Measurements from ENCODE around the gene DOCK4. TPM values are rescaled to one million over a fixed set of nuclear protein-coding genes. Genes with fewer than 3 reads are reported as not detected.

DOCK4 gene
- total and polyA plus RNA-seq, 2 of the 8 experiments (the other 6 are each of a cell fraction or from before 2014, with no cell fraction given): 5.1 to 23.6 TPM

DNA sequence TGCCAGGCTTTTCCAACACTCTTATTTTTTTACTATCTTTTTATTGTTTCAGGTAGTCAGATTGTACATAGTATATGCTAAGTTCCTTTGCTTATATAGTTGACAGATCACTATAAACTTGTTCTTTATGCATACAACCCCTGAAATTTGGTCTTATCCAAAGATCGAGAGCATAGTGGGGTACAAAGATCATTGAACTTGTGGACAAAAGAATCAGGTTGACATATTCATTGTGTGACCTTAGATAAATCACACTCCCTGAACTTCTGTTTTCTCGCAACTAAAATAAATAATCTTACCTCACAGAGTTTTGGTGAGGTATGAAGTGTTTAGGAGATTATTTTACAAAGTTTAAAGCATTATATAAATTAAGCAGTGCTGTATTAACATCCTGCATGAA lies 22.4 kb upstream of the DOCK4 start:
- Histone ChIP-seq H3K4me1 (replicated peaks in 1 of 4; ENCODE audit: control insufficient read depth in 3 of 4, insufficient read depth in 4 of 4, low read length in 3 of 4) (no peaks in the 10 kb centered on the region; a peak in 2 of 7 replicates), H4K91ac (replicated peaks; ENCODE audit: insufficient read length, low read length) (no peak overlapping the region), H2BK5ac (ENCODE audit: low read depth, low read length) (no peak overlapping the region), H3K79me1 (ENCODE audit: low read depth, low read length) (no peaks in the 10 kb centered on the region; the same call in none of the 2 replicates), H2BK120ac (replicated peaks; ENCODE audit: low read depth, low read length) (no peak overlapping the region), H3K4ac (replicated peaks; ENCODE audit: insufficient read length, low read depth, low read length) (no peak overlapping the region), H3K4me2 (ENCODE audit: insufficient read depth in 1 of 2, low read depth in 2 of 2, low read length in 2 of 2) (no peak overlapping the region), H2AK5ac (ENCODE audit: low read depth, low read length) (no peak overlapping the region), H3K79me2 (ENCODE audit: control insufficient read depth in 1 of 2, insufficient read depth in 2 of 2, low read length in 2 of 2) (peaks cover 0 to 63% of the 10 kb centered on the region in 2 experiments; a peak in 2 of 4 replicates), H2BK20ac (ENCODE audit: low read length) (no peak overlapping the region), H3K9ac (replicated peaks in 1 of 4; ENCODE audit: extremely low read depth in 1 of 4, low read depth in 3 of 4, low read length in 3 of 4) (no peak overlapping the region), H2BK12ac (ENCODE audit: low read depth, low read length) (no peak overlapping the region), H2BK15ac (ENCODE audit: low read length) (no peak overlapping the region), H3K36me3 (ENCODE audit: control insufficient read depth in 2 of 4, insufficient read depth in 4 of 4, low read length in 3 of 4) (no peaks in the 10 kb centered on the region), H4K20me1 (replicated peaks in 1 of 2; ENCODE audit: control insufficient read depth in 1 of 2, insufficient read depth in 2 of 2, low read length in 2 of 2) (peaks cover 0 to 5% of the 10 kb centered on the region in 2 experiments), H3K27me3 (replicated peaks in 1 of 4; ENCODE audit: control insufficient read depth in 3 of 4, extremely low read depth in 1 of 4, insufficient read depth in 3 of 4, low read length in 3 of 4) (no peaks in the 10 kb centered on the region), H4K8ac (ENCODE audit: extremely low read depth, insufficient read depth, low read length) (no peak overlapping the region), H3K9me3 (ENCODE audit: insufficient read depth in 2 of 2, low read depth in 1 of 2, low read length in 1 of 2) (no peaks in the 10 kb centered on the region), H3K56ac (replicated peaks; ENCODE audit: insufficient read length, low read depth, low read length) (no peak overlapping the region), H3K18ac (ENCODE audit: extremely low read depth, low read length) (no peak overlapping the region), H3K14ac (ENCODE audit: insufficient read length) (no peak overlapping the region), H3K23me2 (ENCODE audit: low read depth, low read length) (no peaks in the 10 kb centered on the region), H3K4me3 (ENCODE audit: extremely low read depth in 1 of 4, insufficient read depth in 2 of 4, low read depth in 3 of 4, low read length in 4 of 4) (no peak overlapping the region), H4K5ac (ENCODE audit: insufficient read length, low read depth, low read length) (no peak overlapping the region), H3K23ac (ENCODE audit: insufficient read length) (no peak overlapping the region), H3K27ac (ENCODE audit: low read depth, low read length) (no peak overlapping the region), H2AFZ (ENCODE audit: low read length) (no peak overlapping the region)
- FAIRE-seq: no peak
- ChIA-PET POLR2A (ENCODE audit: partially characterized antibody) (no interaction called here), CTCF (ENCODE audit: partially characterized antibody) (no interaction called here)
- no peak for TF ChIP-seq BCL11A (IDR thresholded peaks at IDR 0.05; ENCODE audit: low read depth in 2 of 2, low read length in 2 of 2)
- no peak for DNase-seq (ENCODE audit: low read depth in 1 of 2, low spot score in 2 of 2)
- 92% methylated on average over 2 of the region's 2 CpGs; no CpG with 5 or more reads in 1 of the 2 experiments for whole genome bisulfite sequencing, 2 experiments (ENCODE audit: extremely low coverage in 1 of 2, insufficient coverage in 1 of 2, insufficient read length in 1 of 2, insufficient replicate concordance in 2 of 2, low coverage in 1 of 2, low lambda C conversion rate in 2 of 2, missing lambda C conversion rate in 1 of 2)

All from H1 (cell line).